PC-3 (cell line): ENCODE measurements around the gene SMPD3. TPM values are rescaled to one million over a fixed set of nuclear protein-coding genes. Genes with fewer than 3 reads are reported as not detected.

ENCODE experiments used
- ATAC-seq: fragments of 200-7000 bp; cut with Tn5 transposase; 2 replicates; pipeline ENCODE4 v1.9.1; 2020; ENCODE audit warnings: mild to moderate bottlenecking, moderate library complexity
- BruUV-seq: library from RNA; stranded (reverse); fragments of 400-500 nt; replicated peaks from 2 replicates; lab custom pipeline; 2021; lab: Mats Ljungman, UMichigan
- CTCF ChIA-PET: fragments of 300-600 bp; sonication (Branson Sonifier 250); formaldehyde crosslinking; loops from one replicate; lab custom pipeline; 2022; ENCODE audit warnings: antibody characterized with exemption; lab: Charles Lee
- POLR2A ChIA-PET: fragments of 300-600 bp; sonication (Branson Sonifier 250); formaldehyde crosslinking; loops from one replicate; lab custom pipeline; 2022; ENCODE audit warnings: antibody characterized with exemption; ENCODE audit not compliant: unreplicated experiment; lab: Charles Lee
- DNase-seq: peaks from one replicate; pipeline ENCODE4 v3.0.0-alpha.2; 2015
- H2AFZ ChIP-seq: fragments of 300-600 bp; sonication (generic); 2 replicates; pipeline ENCODE4 v1.6.0; 2016; ENCODE audit warnings: antibody characterized with exemption, low read length
- H3F3A ChIP-seq: fragments of 300-600 bp; sonication (generic); one replicate; pipeline ENCODE4 v1.6.0; 2017; ENCODE audit warnings: antibody characterized with exemption, low read length, control low read depth, mild to moderate bottlenecking; ENCODE audit not compliant: unreplicated experiment
- H3K27ac ChIP-seq: fragments of 300-600 bp; sonication (generic); 2 replicates; pipeline ENCODE4 v1.5.1; 2016; ENCODE audit warnings: mild to moderate bottlenecking, low read length
- H3K27me3 ChIP-seq: fragments of 300-600 bp; sonication (generic); 2 replicates; pipeline ENCODE4 v1.6.1; 2016; ENCODE audit warnings: low read length, mixed read lengths
- H3K36me3 ChIP-seq: fragments of 300-600 bp; sonication (generic); 2 replicates; pipeline ENCODE4 v1.6.1; 2016; ENCODE audit warnings: low read depth, mixed run types, low read length, mixed read lengths
- H3K4me1 ChIP-seq: fragments of 300-600 bp; sonication (generic); 2 replicates; pipeline ENCODE4 v1.5.1; 2016; ENCODE audit warnings: low read length; ENCODE audit not compliant: insufficient read depth
- H3K4me2 ChIP-seq: fragments of 300-600 bp; sonication (generic); 2 replicates; pipeline ENCODE4 v1.6.0; 2016; ENCODE audit warnings: low read length
- H3K4me3 ChIP-seq: fragments of 300-600 bp; sonication (generic); 2 replicates; pipeline ENCODE4 v1.5.1; 2016; ENCODE audit warnings: mild to moderate bottlenecking, low read length, mixed read lengths
- H3K79me2 ChIP-seq: fragments of 300-600 bp; sonication (generic); 2 replicates; pipeline ENCODE4 v1.6.1; 2017; ENCODE audit warnings: low read length, mixed read lengths
- H3K9ac ChIP-seq: fragments of 300-600 bp; sonication (generic); 2 replicates; pipeline ENCODE4 v1.6.0; 2016; ENCODE audit warnings: mild to moderate bottlenecking, low read length
- H3K9me2 ChIP-seq: fragments of 300-600 bp; sonication (generic); replicated peaks from 2 replicates; pipeline ENCODE4 v1.6.1; 2016; ENCODE audit warnings: mixed run types, low read length, mixed read lengths
- H3K9me3 ChIP-seq: fragments of 300-600 bp; sonication (generic); 2 replicates; pipeline ENCODE4 v1.6.1; 2016; ENCODE audit warnings: low read length, mixed read lengths
- H4K20me1 ChIP-seq: fragments of 300-600 bp; sonication (generic); 2 replicates; pipeline ENCODE4 v1.6.1; 2016; ENCODE audit warnings: low read length, mixed read lengths
- CTCF ChIP-seq: fragments of 300-600 bp; sonication (generic); conservative IDR thresholded peaks from 2 replicates; pipeline ENCODE4 v1.5.1; 2017; ENCODE audit warnings: antibody characterized with exemption, low read depth, mild to moderate bottlenecking, low read length
- EZH2 ChIP-seq: fragments of 300-600 bp; sonication (generic); IDR thresholded peaks from one replicate; pipeline ENCODE4 v1.6.1; 2017; ENCODE audit warnings: antibody characterized with exemption, mild to moderate bottlenecking, low read length; ENCODE audit not compliant: unreplicated experiment
- EZH2phosphoT487 ChIP-seq: fragments of 300-600 bp; sonication (generic); IDR thresholded peaks from 2 replicates; pipeline ENCODE4 v1.6.1; 2018; ENCODE audit warnings: mild to moderate bottlenecking, antibody characterized with exemption, low read length, borderline replicate concordance
- intact Hi-C: fragments of 100-400 bp; cut with micrococcal nuclease; formaldehyde crosslinking; loops from 2 replicates; pipeline ENCODE4 v1.9.0; 2023
- total RNA-seq: library from RNA; depleted of rRNA; stranded (reverse); fragments of >200 nt; gene quantifications from 2 replicates; pipeline ENCODE4 v1.2.3, GENCODE V29; 2014

SMPD3 gene
- total RNA-seq, 1 experiment from 2014 or later, result not detected

- intact Hi-C loops, result no loop called here
Observed at GRCh38 chr16:68366062-68366461, 82.2 kb downstream of the SMPD3 start.

DNA sequence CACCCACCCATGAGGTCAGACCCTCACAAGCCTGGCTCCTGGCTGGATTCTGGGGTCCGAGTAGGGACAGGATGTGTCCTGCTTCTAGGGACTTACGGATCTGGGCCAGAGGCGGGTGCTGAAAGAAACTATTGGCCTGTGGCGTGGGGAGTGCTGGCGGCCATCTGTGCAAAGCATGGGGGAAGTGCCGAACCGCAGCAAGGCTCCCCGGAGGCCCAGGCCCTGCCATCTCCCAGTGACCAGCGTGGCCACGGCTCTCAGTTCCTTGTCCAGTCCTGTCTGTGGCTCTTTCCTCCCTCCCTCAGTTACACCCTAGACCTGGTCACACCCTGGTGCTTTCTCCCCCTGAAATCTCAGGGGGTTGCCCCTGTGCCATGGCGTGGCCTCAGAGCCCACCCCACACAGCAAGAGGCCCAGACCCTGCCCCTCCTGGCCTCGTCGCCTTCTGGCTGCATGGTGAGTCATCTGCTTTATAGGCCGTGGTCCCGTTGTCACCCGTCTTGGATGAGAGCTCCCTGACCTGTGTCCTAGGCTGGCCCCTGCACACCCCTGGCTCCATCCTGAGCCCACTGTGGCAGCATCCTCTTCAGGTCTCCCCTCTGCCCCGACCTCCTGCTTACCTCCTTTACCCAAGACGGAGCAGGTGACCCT, 83.0 kb downstream of the SMPD3 start:
- Histone ChIP-seq H4K20me1 (no peaks in the 10 kb centered on the region), H3K4me3 (no peak overlapping the region), H3K9me2 (no peaks in the 10 kb centered on the region), H3K27ac (no peak overlapping the region), H2AFZ (no peak overlapping the region), H3K4me1 (no peaks in the 10 kb centered on the region), H3K9ac (no peak overlapping the region), H3K36me3 (no peaks in the 10 kb centered on the region), H3F3A (no peaks in the 10 kb centered on the region), H3K9me3 (no peaks in the 10 kb centered on the region), H3K79me2 (no peaks in the 10 kb centered on the region), H3K4me2 (no peak overlapping the region), H3K27me3 (no peaks in the 10 kb centered on the region)
- TF ChIP-seq EZH2phosphoT487 (no peak), CTCF (no peak), EZH2 (no peak)
- ATAC-seq, result peak; percentile 42
- intact Hi-C loops, result no loop called here
- ChIA-PET POLR2A (no interaction called here), CTCF (no interaction called here)
- BruUV-seq, result no TSS peak
- no peak for DNase-seq

More at GRCh38 chr16:68366062-68366461, 82.2 kb downstream of the SMPD3 start:
- no peaks in the 10 kb centered on the region for H3K36me3 ChIP-seq
- POLR2A ChIA-PET, result no interaction called here
- H3K9me3 ChIP-seq, result no peaks in the 10 kb centered on the region
- H3K9ac ChIP-seq, result no peak overlapping the region
- no peak overlapping the region for H3K4me2 ChIP-seq
- ATAC-seq (no peak), DNase-seq (no peak)
- H3F3A ChIP-seq, result no peaks in the 10 kb centered on the region
- no peak overlapping the region for H2AFZ ChIP-seq
- H3K9me2 ChIP-seq, result no peaks in the 10 kb centered on the region
- no peaks in the 10 kb centered on the region for H3K27me3 ChIP-seq
- BruUV-seq, result no TSS peak
- no peak for TF ChIP-seq CTCF
- no peak for TF ChIP-seq EZH2phosphoT487
- TF ChIP-seq EZH2, result no peak
- H3K27ac ChIP-seq, result no peak overlapping the region
- H3K4me3 ChIP-seq, result no peak overlapping the region
- CTCF ChIA-PET, result no interaction called here
- H3K4me1 ChIP-seq, result no peaks in the 10 kb centered on the region
- H3K79me2 ChIP-seq, result no peaks in the 10 kb centered on the region
- H4K20me1 ChIP-seq, result no peaks in the 10 kb centered on the region

GRCh38 chr16:68364561-68364998, 83.7 kb downstream of the SMPD3 start:
- Histone ChIP-seq H3K27ac (no peak overlapping the region), H3K27me3 (no peaks in the 10 kb centered on the region), H3K4me2 (no peak overlapping the region), H3K36me3 (no peaks in the 10 kb centered on the region), H3F3A (no peaks in the 10 kb centered on the region), H4K20me1 (no peaks in the 10 kb centered on the region), H2AFZ (no peak overlapping the region), H3K9me3 (no peaks in the 10 kb centered on the region), H3K9ac (no peak overlapping the region), H3K4me3 (no peak overlapping the region), H3K4me1 (no peaks in the 10 kb centered on the region), H3K79me2 (no peaks in the 10 kb centered on the region), H3K9me2 (no peaks in the 10 kb centered on the region)
- CTCF ChIA-PET, result no interaction called here
- ATAC-seq (no peak), DNase-seq (no peak)
- BruUV-seq, result no TSS peak
- intact Hi-C loops, result no loop called here
- POLR2A ChIA-PET, result interaction anchor here (0.7 kb wide), 1 partner anchor 376 kb away, joined by 3 read pairs; no protein-coding TSS in a partner anchor
- TF ChIP-seq EZH2 (no peak), CTCF (0 out of 2 replicates have a peak, but pooled peaks have one; percentile 19)
